Stimulated activated CD4-positive, alpha-beta T cell treated with anti-CD3 and anti-CD28 coated beads, Interleukin-2, amount 100 ng/mL, for 4 hours (primary cell): ENCODE data around the gene DYNLT1.
"Not testable (repeated sequence)": the region's sequence is repeated elsewhere in the genome, so short reads cannot be mapped to it uniquely, and the experiment has no call there.

Experiments used
- DNase-seq: peaks from one replicate; pipeline ENCODE4 v3.0.0-alpha.2; 2020; ENCODE audit warnings: low read depth

Gene DYNLT1

GRCh38 chr6:158639056-158639455, 5.5 kb downstream of the DYNLT1 start:
- DNase-seq: no peak

GRCh38 chr6:158638324-158638854, 6.2 kb downstream of the DYNLT1 start:
- no peak for DNase-seq

DNA sequence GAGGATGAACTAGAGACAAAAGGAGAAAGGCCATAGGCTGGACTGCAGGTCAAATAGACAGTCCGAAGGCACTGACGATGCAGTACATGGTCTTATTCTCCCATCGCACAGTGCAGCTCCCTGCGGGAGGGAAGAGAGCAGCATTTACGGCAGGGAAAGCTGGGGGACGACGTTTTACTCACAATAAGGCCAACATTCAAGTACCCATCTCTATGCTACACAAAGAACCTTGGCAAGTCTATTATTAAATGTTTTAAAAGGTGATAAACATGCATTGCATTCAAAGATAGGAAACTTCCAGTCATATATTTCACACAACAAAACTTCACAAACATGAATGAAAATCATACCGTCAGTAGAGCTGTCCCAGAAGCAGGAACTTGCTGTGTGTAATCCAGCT, 7.8 kb downstream of the DYNLT1 start:
- no peak for DNase-seq

DNA sequence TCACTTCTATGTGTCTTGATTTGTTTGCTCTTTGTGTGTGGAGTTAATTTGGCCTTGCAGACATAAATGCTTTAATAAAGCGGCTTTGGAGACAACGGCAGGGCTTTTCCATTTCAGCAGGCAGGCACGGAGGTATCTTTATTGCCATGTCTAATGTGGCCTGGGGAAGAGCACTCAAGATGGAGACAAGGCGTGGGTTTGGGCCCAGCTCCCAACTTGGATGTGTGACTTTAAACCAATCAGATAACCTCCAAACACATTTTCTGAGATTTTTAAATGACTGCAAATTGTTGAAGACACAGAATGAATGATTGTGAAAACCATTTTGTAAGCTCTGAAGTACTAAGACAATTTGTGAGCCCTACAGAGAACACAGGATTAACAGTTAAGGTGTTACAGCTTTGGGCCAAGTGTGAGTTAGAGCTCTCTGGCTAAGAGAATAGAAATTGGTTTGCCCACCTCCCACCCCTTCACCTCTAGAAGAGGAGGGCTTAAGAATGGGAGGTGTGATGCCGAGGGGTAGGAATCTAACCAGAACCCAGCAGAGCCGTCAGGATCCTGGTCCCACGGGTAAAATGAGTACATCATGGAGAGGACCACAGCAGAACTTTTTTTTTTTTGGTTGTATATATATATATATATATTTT, 9.0 kb downstream of the DYNLT1 start:
- no peak for DNase-seq

- no peak for DNase-seq
These were observed 9.7 kb downstream of the DYNLT1 start for GRCh38 chr6:158634695-158635426.

- DNase-seq: no peak
These were observed 11.4 kb downstream of the DYNLT1 start for GRCh38 chr6:158633127-158633526.

DNA sequence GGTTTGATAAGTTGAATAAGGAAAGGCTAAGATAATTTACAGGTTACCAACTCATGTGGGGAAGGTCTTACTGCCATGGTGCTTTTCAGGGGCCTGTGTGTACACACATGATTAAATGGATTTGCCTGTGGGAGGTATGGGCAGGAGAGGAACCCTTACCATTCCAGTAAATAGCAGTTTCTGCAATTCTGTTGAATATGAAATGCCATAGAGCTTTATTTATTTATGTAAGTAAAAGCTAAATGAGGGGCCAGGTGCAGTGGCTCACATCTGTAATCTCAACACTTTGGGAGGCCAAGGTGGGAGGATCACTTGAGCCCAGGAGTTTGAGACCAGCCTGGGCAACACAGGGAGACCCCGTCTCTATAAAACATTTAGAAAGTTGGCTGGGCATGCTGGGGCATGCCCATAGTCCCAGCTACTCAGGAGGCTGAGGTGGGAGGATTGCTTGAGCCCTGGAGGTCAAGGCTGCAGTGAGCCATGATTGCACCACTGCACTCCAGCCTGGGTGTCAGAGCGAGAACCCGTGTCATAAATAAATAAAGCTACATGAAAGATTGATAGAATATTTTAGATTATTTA, 11.9 kb downstream of the DYNLT1 start:
- not testable (repeated sequence) for DNase-seq

DNA sequence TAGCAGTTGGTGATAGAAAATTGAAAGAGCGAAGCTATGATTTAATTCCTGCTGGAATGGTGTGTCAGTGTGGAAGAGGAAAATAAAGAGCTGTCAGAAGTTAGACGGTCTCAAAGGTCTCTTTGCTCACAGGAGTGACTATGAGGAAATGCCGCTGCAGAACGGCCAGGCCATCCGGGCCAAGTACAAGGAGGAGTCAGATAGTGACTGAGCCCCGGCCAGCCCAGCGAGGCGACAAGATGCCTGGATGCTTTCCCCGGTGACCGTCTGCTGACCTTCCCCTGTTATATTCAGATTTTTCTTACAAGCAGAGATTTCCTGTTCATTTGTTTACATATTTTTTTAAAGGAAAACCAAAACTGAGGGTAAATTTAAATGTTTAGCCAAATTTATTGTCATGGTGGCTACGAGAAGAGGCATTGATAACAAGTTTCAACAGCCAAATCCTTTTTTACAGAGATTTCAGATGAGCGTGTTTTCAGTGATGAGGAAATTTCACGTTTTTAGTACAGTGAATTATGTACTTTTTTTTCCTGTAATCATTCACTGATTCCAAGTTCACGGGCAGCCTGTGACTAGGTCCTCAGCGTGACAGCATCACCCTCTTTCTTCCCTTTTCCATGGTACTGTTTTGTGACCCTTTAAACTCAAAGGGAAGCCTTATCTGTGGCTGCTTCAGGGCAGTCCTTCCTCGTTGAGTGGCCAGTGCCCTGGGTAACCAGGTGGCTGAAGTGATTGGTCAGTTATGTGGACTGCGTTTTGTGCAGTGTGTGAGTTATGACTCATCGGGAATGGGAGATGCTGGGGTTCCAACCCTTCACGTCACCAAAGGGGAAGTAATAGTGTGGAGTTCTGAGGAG, 12.6 kb downstream of the DYNLT1 start:
- no peak for DNase-seq

DNA sequence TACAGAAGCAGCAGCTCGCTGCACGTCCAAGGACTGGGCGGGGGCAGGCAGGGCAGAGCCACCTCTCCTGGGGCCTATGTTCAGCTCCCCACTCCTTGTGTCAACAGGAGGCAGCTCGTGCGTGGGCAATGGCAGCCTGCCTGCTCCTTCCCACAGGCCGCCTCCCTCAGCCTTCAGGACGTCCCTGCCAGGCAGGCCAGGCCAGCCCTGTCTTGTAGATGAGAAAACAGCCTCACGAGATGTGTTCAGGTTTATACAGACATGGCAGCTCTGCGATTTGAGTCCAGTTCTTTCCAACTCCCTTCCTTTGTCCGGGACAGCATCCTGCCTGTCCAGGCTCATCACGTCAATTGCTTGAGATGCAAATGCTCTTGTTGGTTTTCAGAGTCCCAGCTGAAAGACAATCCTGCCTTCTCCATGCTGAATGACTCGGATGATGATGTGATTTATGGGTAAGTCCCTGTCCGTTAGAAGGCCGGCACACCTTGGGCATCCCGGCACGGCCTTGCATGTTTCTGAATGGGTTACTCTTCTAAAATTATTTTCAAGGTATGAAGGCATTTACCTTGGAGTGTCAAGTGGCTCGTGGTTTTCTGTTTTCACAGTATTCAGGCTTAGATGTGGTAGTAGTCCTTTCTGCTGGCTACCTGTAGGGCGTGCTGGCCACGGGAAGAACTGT, 13.5 kb downstream of the DYNLT1 start:
- DNase-seq: no peak

GRCh38 chr6:158629367-158630221, 14.9 kb downstream of the DYNLT1 start:
- no peak for DNase-seq

DNA sequence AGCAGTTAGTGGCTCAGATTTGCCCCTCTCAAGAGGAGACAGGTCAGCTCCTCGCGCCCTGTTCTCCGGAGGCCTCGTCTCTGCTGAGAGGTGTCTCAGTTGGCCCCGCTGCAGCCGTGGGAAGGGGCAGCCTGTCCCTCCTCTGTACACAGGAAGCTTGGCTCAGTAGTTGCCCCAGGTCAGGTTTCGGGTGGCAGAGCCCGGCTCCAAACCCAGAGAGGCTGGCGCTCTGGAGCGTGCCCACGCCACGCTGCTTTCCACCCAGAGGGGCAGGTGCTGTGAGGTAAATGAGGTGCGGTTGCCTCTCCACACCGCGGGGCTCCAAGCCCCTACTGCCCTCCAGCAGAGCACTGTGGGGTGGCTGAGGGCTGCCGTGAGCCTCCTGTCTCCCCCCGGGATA, 16.0 kb downstream of the DYNLT1 start:
- DNase-seq: no peak

DNA sequence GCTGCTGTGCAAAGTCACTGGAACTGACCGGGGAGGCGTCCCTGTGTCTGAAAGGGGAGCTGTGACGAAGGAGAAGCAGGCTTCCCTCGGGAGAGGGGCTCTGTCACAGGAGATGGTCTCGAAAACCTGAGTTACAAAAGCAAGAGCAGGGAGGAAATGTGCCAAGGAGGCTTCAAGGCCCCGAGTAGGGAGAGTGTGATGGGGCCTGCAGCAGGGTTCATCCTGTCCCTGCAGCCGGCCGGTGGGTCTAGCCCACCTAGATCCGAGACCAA, 16.7 kb downstream of the DYNLT1 start:
- DNase-seq: no peak

DNA sequence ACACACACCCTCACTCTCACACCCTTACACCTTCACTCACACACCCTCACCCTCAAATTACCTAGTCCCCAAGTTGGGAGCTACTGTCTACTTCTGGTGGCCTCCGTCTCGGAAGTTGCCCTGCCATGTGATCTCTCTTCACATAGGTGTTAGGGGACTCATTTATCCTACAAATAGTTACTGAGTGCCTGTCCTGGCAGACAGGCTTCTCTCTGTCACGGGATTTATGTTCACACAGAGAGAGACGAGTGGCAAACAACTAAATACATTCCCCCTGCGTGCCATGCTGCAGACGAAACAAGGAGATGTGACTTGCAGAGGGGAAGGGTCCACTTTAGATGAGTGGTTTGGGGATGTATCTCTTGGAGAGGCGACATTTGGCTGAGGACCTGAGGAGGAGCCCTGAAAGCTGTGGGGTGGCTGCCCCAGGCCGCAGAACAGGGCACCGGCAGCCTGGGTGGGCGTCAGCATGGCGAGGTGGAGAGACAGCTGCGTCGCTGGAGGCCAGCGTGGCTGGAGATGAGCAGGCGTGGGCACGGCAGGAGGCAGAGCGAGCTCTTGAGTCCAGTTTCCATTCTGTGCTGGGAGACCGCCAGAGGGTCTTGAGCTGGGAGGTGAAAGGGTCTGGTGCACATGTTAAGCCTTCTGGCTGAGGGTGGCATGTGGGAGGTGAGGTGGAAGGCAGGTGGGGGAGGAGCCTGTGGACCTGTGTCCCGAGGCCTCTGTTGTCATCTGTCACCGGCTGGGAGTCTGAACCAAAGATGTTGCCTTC, 17.2 kb downstream of the DYNLT1 start:
- no peak for DNase-seq

- no peak for DNase-seq
These were observed 18.0 kb downstream of the DYNLT1 start for GRCh38 chr6:158626360-158627167.

- DNase-seq: no peak
These were observed 18.6 kb downstream of the DYNLT1 start for GRCh38 chr6:158625881-158626305.

DNA sequence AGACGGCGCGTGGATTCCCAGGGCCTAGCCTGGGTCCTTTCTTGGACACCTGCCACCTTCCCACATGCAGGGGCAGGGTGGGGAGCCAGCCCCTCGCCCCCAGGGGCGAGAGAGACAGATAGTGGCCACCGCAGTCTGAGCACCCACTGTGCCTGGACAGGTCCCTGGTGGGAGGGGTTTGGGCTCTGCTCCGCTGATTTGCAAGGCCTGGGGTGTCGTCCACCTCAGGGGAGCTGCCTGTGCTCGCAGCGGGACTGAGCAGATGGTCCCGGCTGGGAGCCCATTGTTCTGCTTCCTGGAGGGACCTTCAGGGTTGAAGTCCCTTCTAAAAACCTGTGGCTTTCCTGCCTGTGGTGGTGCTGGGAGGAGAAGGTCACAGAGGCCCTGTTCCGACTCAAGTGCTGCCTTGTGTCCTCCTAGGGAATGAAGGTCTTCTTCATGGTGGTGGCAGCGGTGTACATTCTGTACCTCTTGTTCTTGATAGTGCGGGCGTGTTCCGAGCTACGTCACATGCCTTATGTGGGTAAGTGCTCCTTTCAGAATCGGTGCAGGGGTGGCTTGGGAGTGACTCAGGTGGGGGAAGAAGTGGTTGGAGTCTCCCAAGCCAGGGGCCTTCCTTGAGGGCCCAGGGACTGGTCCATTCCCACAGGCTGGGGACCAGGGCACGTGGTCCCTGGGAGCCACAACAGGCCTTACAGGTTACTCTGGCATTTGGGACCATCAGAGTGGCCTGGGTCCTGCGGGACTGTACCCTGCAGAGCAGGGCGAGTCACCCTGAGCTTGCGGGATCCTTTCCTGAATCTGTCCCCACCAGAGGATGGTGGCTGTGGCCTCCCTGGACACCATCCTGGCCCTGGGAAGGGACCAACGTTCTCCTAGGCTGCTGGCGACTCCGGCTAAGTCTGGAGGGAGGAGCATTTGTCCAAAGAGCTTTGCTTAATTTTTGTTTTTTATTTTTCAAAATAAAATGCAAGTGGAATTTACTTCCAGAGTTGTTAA, 19.6 kb downstream of the DYNLT1 start:
- DNase-seq: no peak

GRCh38 chr6:158622545-158623190, 21.9 kb downstream of the DYNLT1 start:
- DNase-seq: no peak
